ENCODE data around the gene STRBP.
"Not testable (repeated sequence)": the region's sequence is repeated elsewhere in the genome, so short reads cannot be mapped to it uniquely, and the experiment has no call there.

The STRBP gene

GRCh38 chr9:123283048-123283408 is 14.6 kb upstream of the STRBP start:
- DNase-seq (ENCODE audit: low read depth in 2 of 2), result no peak

- DNase-seq (ENCODE audit: low read depth in 2 of 2), result no peak
These were observed 14.1 kb upstream of the STRBP start for GRCh38 chr9:123282362-123283047.

- DNase-seq (ENCODE audit: low read depth in 2 of 2), result no peak
These were observed 13.4 kb upstream of the STRBP start for GRCh38 chr9:123281659-123282350.

GRCh38 chr9:123278879-123279493 is 10.6 kb upstream of the STRBP start:
- DNase-seq (ENCODE audit: low read depth in 2 of 2), result not testable (repeated sequence)

GRCh38 chr9:123278361-123278760 is 10.0 kb upstream of the STRBP start:
- DNase-seq (ENCODE audit: low read depth in 2 of 2), result no peak

- DNase-seq (ENCODE audit: low read depth in 2 of 2), result no peak
These were observed 8.2 kb upstream of the STRBP start for GRCh38 chr9:123276551-123276950.

- not testable (repeated sequence) for DNase-seq (ENCODE audit: low read depth in 2 of 2)
These were observed 2.7 kb upstream of the STRBP start for GRCh38 chr9:123271133-123271532.

- no peak for DNase-seq (ENCODE audit: low read depth in 2 of 2)
These were observed 895 bp upstream of the STRBP start for GRCh38 chr9:123269281-123269680.

- DNase-seq (ENCODE audit: low read depth in 2 of 2), result no peak
These were observed 254 bp downstream of the STRBP start for GRCh38 chr9:123268199-123268464.

GRCh38 chr9:123267481-123268198 is 746 bp downstream of the STRBP start:
- DNase-seq (ENCODE audit: low read depth in 2 of 2), result no peak

- DNase-seq (ENCODE audit: low read depth in 2 of 2), result no peak
These were observed 1.6 kb downstream of the STRBP start for GRCh38 chr9:123266655-123267399.

GRCh38 chr9:123265833-123266232 is 2.6 kb downstream of the STRBP start:
- DNase-seq (ENCODE audit: low read depth in 2 of 2), result no peak

GRCh38 chr9:123263227-123263626 is 5.2 kb downstream of the STRBP start:
- no peak for DNase-seq (ENCODE audit: low read depth in 2 of 2)

GRCh38 chr9:123262338-123262737 is 6.0 kb downstream of the STRBP start:
- DNase-seq (ENCODE audit: low read depth in 2 of 2), result no peak

GRCh38 chr9:123261006-123261677 is 7.2 kb downstream of the STRBP start:
- no peak for DNase-seq (ENCODE audit: low read depth in 2 of 2)

GRCh38 chr9:123260340-123260739 is 8.0 kb downstream of the STRBP start:
- no peak for DNase-seq (ENCODE audit: low read depth in 2 of 2)

GRCh38 chr9:123257276-123257675 is 11.1 kb downstream of the STRBP start:
- no peak for DNase-seq (ENCODE audit: low read depth in 2 of 2)

GRCh38 chr9:123255718-123256117 is 12.7 kb downstream of the STRBP start:
- DNase-seq (ENCODE audit: low read depth in 2 of 2), result no peak

- no peak for DNase-seq (ENCODE audit: low read depth in 2 of 2)
These were observed 15.2 kb downstream of the STRBP start for GRCh38 chr9:123253204-123253603.

GRCh38 chr9:123251741-123252140 is 16.6 kb downstream of the STRBP start:
- DNase-seq (ENCODE audit: low read depth in 2 of 2), result no peak

- no peak for DNase-seq (ENCODE audit: low read depth in 2 of 2)
These were observed 17.1 kb downstream of the STRBP start for GRCh38 chr9:123251324-123251723.

Measured in fibroblast of skin of left biceps (primary cell).